ENCODE results near the gene MAD1L1.
"Not testable (repeated sequence)": the region's sequence is repeated elsewhere in the genome, so short reads cannot be mapped to it uniquely, and the experiment has no call there.

MAD1L1 gene

DNA sequence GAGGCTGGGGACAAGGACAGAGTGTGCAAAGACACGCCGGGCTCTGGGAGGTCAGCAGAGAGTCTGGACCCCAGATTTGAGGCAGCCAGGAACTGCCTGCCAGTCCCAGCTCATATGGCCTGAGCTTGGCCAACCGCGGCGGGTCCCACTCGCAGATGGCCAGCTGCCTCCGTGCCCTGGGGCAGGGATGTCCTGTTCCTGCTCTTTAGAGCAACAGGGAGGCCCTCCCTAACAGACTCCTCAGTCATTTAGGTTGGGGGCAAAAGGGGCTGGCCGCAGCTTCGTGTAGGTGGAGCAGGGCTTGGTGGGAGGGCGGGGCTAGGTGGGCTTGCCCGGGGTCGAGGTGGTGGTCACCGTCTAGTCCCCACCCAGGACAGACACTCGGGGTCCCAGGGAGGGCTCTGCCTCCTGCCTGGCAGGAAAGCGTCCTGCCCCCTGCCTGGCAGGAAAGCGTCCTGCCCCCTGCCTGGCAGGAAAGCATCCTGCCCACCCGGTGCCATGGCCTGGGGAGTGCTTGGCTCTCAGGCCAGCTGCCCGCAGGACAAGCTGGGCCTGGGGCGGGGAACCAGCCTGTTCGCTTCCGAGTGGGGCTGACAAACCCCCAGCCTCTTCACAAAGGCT is 393.7 kb downstream of the MAD1L1 start:
- DNase-seq (ENCODE audit: low read depth): not testable (repeated sequence)

DNA sequence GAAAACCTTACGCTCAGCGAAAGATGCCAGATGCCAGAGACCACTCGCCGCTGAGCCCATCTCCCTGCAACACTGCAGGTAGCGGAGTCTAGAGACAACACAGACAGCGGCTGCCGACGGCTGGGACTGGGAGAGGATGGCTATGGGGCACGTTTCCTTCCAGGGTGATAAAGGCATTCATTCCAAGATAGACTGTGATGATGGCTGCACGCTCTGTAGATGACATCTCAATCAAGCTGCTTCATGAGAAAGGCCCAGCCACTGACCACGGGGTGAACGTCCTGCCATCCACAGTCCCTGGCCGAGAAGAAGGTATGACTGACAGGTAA is 394.2 kb downstream of the MAD1L1 start:
- not testable (repeated sequence) for DNase-seq (ENCODE audit: low read depth)

DNA sequence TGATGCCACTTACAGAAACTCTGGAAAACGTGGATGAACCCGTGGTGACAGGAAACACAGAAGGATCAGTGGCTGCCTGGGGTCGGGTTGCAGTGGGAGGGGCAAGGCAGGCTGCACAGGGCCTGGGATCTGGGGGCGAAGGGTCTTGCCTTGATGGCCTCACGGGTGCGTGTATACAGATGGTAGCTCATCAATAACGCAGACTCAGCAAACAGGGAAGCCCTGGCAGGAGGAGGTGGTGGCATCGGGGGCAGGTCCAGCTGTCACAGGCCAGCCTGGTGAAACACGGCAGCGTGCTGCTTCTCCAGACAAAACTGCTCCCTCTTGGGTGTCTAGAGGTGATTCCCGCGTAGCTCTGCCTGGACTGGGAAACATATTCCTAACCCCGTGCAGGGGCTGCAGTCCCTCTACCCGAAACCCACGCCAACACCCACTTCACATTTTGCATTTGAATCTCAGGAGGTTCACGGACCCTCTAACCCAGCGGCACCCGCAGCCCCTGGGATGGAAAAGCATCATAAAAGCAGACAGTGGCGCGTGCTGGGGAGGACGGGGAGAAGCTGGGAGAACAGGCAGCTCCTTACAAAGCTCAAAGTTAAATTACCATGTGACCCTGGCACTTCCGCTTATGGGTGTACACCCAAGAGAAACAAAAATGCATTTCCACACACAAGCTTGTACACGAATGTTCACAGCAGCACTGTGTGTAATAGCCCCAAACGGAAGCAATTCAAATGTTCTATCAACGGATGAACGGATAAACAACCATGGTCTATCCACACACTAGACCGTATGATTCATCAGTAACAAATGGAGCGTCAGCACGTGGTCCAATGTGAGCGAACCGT is 394.8 kb downstream of the MAD1L1 start:
- not testable (repeated sequence) for DNase-seq (ENCODE audit: low read depth)

DNA sequence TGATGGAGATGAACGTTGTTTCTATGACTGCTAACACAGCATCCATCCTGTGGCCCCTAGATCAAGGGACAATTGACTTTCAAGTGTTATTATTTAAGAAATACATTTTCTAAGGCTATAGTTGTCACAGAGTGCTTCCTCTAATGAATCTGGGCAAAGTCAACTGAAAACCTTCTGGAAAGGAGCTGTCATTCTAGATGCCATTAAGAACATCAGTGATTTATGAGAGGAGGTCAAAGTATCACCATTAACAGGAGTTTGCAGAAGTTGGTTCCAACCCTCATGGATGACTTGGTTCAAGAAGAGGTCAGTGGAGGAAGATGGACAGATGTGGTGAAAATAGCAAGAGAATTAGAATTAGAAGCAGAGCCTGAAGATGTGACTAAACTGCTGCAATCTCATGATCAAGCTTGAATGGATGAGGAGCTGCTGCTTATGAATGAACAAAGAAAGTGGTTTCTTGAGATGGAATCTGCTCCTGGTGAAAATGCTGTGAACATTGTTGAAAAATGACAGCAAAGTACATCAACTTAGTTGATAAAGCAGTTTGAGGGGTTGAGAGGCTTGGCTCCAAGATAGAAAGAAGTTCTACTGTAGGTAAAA is 400.7 kb downstream of the MAD1L1 start:
- not testable (repeated sequence) for DNase-seq (ENCODE audit: low read depth)

GRCh38 chr7:1831471-1831870 is 401.3 kb downstream of the MAD1L1 start:
- DNase-seq (ENCODE audit: low read depth): not testable (repeated sequence)

DNA sequence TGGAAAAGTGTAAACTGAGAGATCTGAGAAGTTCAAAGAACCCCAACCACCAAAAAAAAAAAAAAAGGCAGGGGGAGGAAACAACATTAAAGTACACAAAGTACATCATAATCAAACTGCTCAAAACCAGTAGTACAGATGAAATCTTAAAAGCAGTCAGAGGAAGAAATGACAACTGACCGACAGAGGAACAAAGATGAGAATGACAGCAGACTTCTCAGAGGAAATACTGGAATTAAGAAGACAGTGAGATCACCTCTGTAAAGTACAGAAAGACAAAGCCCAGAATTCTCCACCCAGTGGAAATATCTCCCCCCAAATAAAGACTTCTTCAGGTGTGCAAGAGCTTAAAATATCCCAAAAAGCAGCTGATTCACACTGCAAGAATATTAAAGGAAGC is 403.1 kb downstream of the MAD1L1 start:
- not testable (repeated sequence) for DNase-seq (ENCODE audit: low read depth)

DNA sequence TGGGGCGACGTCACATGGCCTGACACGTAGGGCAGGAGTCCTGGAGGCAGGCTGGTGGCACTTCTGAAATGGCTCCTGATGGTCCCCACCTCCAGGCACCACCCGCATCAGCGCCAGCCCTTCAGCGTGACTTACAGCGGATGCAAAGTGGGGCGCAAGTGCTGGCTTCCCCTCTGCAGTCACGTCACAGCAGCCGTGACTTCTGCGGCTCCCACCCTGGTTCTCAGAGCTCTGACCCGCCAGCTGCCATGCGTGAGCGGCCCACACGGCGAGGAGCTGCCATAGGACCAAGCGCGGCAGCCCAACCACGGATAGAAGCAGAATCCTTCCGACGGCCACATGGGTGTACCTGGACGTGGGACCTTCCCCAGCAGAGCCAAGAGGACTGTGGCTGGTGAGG is 403.6 kb downstream of the MAD1L1 start:
- DNase-seq (ENCODE audit: low read depth): no peak

DNA sequence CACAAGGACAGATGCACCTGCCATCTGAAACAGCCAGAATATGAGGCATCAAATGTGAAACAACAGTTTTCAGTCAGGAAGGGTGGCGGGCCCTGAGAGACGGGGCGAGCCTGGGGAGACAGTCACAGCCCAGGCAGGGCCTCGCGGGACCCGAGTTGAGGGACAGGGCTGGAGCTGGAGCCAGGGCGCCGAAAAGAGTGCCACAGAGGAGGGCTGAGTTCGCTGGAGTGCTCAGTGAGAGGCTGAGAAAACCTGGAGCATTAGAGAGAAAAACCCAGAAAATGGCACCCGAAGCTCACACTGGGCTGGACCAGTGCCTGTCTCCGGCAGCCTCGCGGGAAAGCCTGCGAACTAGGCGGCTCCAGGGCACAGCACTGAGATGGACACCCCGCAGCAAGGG is 404.6 kb downstream of the MAD1L1 start:
- not testable (repeated sequence) for DNase-seq (ENCODE audit: low read depth)

- not testable (repeated sequence) for DNase-seq (ENCODE audit: low read depth)
Measured at GRCh38 chr7:1827521-1827981, 405.2 kb downstream of the MAD1L1 start.

- not testable (repeated sequence) for DNase-seq (ENCODE audit: low read depth)
Measured at GRCh38 chr7:1826931-1827330, 405.8 kb downstream of the MAD1L1 start.

DNA sequence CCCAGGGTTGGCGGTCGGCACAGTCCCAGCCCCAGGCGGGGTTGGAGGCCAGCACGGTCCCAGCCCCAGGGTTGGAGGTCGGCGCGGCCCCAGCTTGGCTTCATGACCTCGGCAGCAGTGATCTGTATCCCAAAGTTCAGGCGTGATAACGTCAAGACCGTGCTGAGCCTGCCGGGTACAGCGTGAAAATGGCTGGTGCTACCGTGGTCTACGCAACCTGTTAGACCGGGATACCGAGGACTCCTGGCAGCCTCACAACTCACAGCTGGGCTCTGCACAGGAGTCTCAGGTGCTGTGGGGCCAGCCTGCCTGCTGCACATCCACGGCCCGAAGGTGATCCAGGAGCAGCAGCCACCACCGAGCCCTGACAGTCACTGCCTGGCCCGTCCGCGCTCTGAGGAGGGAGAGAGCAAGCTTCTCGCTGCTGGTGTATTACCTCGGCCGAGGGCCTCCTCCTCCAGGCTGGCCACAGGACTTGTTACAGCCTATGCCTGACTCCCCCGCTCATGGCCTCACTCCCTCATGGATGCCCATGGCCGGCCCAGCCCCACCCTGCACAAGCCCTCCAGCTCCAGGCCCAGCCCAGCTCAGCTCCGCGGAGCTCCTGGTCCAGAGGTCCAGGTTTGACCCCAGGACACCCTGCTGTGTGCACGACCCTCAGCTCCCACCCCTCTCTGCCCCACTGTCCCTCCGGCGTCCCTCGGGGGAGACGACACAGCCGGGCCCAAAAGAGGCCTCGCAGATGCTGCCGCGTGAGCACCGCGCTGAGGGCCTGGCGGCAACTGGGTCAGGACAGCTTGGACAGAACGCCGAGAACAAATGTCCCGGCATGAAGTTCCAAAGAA is 406.6 kb downstream of the MAD1L1 start:
- DNase-seq (ENCODE audit: low read depth): no peak

DNA sequence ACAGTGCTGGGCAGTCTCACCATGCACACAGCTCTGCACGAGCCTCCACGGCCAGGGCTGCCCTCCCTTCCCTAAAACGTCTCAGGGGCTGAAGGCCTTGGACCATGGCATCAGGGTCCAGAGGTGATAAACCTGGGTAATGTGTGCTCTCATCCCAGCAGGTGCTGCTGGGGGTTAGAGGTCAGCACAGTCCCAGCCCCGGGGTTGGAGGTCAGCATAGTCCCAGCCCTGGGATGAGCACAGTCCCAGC is 407.2 kb downstream of the MAD1L1 start:
- DNase-seq (ENCODE audit: low read depth): not testable (repeated sequence)

GRCh38 chr7:1824882-1825646 is 407.7 kb downstream of the MAD1L1 start:
- not testable (repeated sequence) for DNase-seq (ENCODE audit: low read depth)

- DNase-seq (ENCODE audit: low read depth): not testable (repeated sequence)
Measured at GRCh38 chr7:1824151-1824881, 408.4 kb downstream of the MAD1L1 start.

DNA sequence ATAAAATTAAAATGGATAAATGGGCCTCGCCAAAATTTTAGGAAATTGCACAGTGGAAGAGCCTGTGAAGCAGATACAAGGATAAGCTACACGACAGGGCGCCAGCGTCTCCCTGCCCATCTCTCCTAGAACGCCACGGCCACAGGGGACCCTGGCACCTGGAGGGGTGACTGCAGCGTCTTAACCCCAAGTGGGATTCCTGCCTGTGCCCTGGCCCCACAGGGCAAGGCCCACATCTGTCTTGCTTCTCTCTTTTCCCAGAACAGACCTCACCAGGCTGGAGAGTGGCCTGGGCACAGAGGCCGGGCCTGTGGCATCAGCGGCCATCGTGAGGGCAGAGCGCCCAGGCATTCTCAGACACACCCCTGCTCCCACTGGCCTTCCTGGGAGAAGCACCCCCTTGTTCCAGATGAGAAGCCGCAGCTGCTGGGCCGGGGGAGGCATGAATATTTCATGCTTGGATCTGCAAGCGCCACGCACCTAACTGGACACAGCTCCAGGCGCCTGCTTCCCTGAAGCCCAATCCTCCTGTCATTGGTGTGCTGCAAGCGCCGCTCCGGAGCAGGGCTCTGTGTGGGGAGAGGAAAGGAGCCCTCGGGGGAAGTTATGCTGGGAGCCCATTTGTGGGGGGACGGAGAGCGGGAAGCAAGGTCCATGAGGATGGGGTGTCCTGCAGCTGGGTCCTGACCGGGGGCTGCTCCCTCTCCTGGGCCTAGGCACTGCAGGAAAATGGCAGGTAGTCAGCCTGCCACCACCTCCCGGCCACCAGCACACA is 409.2 kb downstream of the MAD1L1 start:
- no peak for DNase-seq (ENCODE audit: low read depth)

DNA sequence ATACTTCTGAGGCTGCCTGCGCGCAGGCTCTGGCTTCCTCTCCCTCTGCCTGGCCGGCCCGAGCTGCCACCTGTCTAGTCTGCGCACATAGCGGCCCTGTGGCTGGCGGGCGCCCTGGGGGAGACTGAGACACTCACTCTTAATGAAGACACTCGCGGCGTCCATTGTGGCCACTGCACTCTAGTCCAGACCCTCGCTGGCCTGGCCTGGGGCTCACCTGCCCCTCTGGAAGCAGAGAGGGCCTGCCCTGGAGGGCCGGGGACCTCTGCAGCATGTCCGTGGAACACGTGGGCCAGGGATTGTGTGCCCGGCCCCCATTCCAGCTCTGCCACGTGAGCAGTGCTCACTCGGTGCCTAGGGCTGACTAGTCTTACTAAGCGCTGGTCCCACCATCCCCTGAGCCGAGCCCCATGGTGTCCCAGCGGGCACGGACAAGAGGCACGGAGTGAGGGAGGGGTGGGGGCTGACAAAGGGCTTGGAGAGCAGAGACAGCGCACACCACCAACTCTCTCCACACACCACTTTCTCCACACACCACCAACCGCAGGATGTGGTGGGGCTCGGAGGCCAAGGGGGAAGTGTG is 413.4 kb downstream of the MAD1L1 start:
- DNase-seq (ENCODE audit: low read depth): no peak

DNA sequence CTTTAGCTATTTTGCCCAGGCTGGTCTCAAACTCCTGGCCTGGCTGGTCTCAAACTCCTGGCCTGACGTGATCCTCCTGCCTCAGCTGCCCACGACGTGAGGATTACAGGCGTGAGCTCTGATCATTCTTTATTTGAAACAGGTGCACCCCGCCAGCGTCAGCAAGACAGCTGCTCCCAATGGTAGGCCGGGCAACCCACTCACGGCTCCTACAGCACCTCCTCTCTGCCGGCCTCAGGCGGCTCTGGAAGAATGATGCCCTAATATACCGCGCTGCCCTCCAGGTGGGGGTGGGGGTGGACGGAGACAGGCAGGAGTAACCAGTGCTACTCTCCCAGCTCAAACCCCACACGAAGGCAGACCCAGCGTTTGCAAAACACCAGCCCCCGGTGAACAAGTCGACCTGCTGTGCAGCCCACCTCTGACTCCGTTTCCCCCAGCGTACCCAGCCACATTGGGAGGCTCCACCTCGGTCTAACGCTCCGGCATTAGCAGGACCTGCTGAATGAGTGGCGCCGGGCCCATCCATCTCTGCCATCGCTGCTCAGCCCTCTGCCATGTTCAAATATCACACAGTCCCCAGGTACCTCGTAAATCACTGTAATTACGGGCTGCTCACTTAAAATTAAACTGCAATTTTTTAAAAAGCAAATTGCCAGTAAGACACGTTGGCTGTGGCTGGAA is 414.0 kb downstream of the MAD1L1 start:
- DNase-seq (ENCODE audit: low read depth): no peak

DNA sequence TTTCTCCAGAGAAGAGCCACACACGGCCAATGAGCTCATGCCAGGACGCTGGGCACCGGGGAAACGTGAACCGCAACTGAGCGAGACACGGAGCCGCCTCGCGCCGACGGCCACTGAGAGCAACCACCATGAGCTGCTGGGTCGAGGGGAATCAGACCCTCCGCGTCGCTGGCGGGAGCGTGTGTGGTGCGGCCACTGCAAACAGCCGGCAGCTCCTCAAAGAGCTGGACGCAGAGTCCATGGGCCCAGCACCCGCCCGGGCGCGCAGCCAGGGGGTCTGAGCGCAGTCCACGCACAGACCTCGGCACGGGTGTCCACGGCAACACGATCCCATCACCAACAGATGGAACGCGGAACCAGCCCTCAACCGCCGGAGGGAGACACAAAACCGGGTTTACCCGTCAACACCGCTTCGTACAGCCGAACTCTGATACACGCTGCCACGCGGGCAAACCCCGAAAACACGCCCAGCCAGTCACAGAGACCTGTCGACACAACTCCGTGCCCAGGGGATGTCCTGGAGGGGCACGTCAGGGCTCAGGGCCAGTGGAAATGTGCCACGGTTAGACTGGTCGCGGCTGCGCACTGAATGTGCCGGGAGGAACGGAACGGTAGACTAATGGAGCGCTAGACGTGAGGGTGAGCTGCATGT is 415.6 kb downstream of the MAD1L1 start:
- no peak for DNase-seq (ENCODE audit: low read depth)

DNA sequence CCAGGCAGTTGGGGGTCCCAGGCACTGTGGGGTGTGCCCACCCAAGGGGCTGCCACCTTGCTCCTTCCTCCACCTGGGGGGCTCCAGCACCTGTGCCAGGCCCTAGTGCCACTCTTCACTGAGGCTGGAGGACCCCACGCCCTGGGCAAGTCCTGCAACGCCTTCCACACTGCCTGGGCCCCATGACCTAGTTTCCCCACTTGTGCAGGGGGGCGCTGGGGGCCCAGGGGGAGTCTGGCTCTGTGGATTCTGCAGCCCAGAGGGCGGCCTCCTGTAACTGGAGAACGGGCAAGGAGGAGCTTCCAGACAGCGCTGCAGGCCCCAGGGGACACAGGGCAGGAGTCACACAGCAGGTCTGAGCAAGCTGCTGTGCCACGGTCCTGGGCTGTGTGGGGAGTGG is 416.3 kb downstream of the MAD1L1 start:
- not testable (repeated sequence) for DNase-seq (ENCODE audit: low read depth)

All from stimulated activated CD8-positive, alpha-beta memory T cell treated with anti-CD3 and anti-CD28 coated beads, Interleukin-12 subunit alpha, Interleukin-12 subunit beta, amount 100 ng/mL, for 1 hour (primary cell).